Suprapubic skin (tissue), 3 donors: ENCODE results near the gene REG1A.

ENCODE experiments used
- CTCF ChIP-seq, 2 donors: fragments of 200-600 bp in 1 of 2; fragments of 450-650 bp in 1 of 2; sonication (generic) in 1 of 2; IDR thresholded peaks; one replicate each; pipeline ENCODE4 v1.5.1; 2016 to 2019; ENCODE audit warnings: antibody characterized with exemption in 2 of 2, mild to moderate bottlenecking in 1 of 2, moderate library complexity in 1 of 2
- POLR2AphosphoS5 ChIP-seq, 3 donors: sonication (generic); formaldehyde crosslinking; IDR thresholded peaks; one replicate each; pipeline ENCODE4 v1.6.1; 2017; ENCODE audit warnings: antibody characterized with exemption in 3 of 3

GRCh38 chr2:79120194-79120713, at the start of gene REG1A:
- TF ChIP-seq CTCF (IDR thresholded peaks at IDR 0.05) (no peak), POLR2AphosphoS5 (IDR thresholded peaks at IDR 0.05) (no peak)
